ENCODE data around the gene SLC25A29. TPM values are rescaled to one million over a fixed set of nuclear protein-coding genes. Genes with fewer than 3 reads are reported as not detected.
"Not testable (repeated sequence)": the region's sequence is repeated elsewhere in the genome, so short reads cannot be mapped to it uniquely, and the experiment has no call there.

Gene SLC25A29
- total RNA-seq, 2 donors from 2014 or later: 234 to 263 TPM

DNA sequence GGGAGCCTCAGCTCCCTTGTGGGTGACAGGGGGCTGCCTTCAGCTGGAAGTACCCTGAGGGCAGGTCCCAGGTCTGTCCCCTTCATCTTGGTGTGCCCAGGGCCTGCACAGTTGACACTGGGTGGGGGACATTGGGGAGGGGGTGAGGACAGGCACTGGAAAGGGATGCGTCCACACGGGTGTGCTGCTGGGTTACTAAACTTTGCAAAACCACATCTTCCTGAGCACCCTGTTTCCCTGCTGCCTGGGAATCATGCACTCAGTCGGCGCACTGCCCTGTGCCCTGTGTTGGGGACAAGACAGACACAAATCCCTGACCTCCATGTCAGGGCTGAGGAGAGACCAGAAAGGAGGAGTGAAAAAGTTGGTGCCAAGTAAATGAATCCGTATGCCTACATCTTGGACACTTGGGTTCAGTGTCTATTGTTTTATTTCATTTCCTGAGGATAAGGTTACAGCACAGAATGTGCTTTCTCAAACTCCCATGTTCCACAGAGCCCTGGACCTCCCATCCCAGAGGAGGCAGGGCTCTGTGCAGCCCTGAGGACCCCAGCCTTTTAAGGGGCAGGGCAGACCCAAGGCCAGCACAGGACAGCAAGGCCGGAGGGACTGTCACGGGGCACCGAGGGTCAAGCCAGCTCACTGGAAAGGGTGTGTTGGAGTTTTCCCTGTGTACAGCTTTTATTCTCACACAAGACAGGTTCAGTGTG is 2.9 kb upstream of the SLC25A29 start:
- TF ChIP-seq CTCF (conservative IDR thresholded peaks at IDR 0.05): no peak
- no peaks in the 10 kb centered on the region for H3K9me3 ChIP-seq (ENCODE audit: control insufficient read depth, low read length)
- no peak for DNase-seq
- H3K9ac ChIP-seq (ENCODE audit: extremely low read depth, low read length, poor library complexity, severe bottlenecking): no peak overlapping the region
- Mint-ChIP-seq H3K27ac (no peak overlapping the region), H3K9me3 (no peaks in the 10 kb centered on the region), H3K27me3 (ENCODE audit: insufficient read depth) (no peaks in the 10 kb centered on the region), H3K36me3 (ENCODE audit: low read depth) (no peaks in the 10 kb centered on the region), H3K4me3 (no peak overlapping the region), H3K4me1 (peaks cover 37% of the 10 kb centered on the region)
- H3K36me3 ChIP-seq (ENCODE audit: control insufficient read depth, insufficient read depth, low read length): peaks cover 5% of the 10 kb centered on the region
- peaks cover 15% of the 10 kb centered on the region for H3K4me1 ChIP-seq (ENCODE audit: control insufficient read depth, insufficient read depth, low read length)
- no peak overlapping the region for H3K27ac ChIP-seq (ENCODE audit: low read depth, low read length)
- H3K27me3 ChIP-seq (ENCODE audit: control insufficient read depth, insufficient read depth, low read length, poor library complexity, severe bottlenecking): no peaks in the 10 kb centered on the region
- 88% methylated on average over 7 to 8 of the region's 8 CpGs for WGBS, 2 experiments (ENCODE audit: insufficient coverage in 1 of 2, insufficient read length in 1 of 2)
- no peak overlapping the region for H3K4me3 ChIP-seq (ENCODE audit: low read length)

DNA sequence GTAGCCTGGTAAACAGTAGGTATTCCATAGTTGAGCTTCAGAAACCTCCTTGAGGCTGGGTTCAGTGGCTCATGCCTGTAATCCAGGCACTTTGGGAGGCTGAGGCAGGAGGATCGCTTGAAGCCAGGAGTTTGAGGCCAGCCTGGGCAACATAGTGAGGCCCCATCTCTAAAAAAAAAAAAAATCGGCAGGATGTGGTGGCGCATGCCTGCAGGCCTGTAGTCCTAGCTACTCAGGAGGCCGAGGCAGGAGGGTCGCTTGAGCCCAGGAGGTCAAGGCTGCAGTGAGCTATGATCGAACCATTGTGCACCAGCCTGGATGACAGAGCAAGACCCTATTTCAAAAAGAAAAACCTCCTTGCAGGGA is 2.2 kb upstream of the SLC25A29 start:
- Histone ChIP-seq H3K36me3 (ENCODE audit: control insufficient read depth, insufficient read depth, low read length) (peaks cover 13% of the 10 kb centered on the region), H3K4me3 (ENCODE audit: low read length) (peak overlapping the region; percentile 94), H3K4me1 (ENCODE audit: control insufficient read depth, insufficient read depth, low read length) (peaks cover 22% of the 10 kb centered on the region)
- H3K27ac Mint-ChIP-seq; H3K27me3 Mint-ChIP-seq (ENCODE audit: insufficient read depth); H3K9me3 Mint-ChIP-seq; H3K9me3 ChIP-seq (ENCODE audit: control insufficient read depth, low read length); H3K36me3 Mint-ChIP-seq (ENCODE audit: low read depth); H3K4me3 Mint-ChIP-seq; H3K27me3 ChIP-seq (ENCODE audit: control insufficient read depth, insufficient read depth, low read length, poor library complexity, severe bottlenecking); H3K27ac ChIP-seq (ENCODE audit: low read depth, low read length); DNase-seq; H3K9ac ChIP-seq (ENCODE audit: extremely low read depth, low read length, poor library complexity, severe bottlenecking): not testable (repeated sequence)
- WGBS, 2 experiments (ENCODE audit: insufficient coverage in 1 of 2, insufficient read length in 1 of 2): 75 to 90% methylated on average over 5 to 6 of the region's 6 CpGs
- peaks cover 38% of the 10 kb centered on the region for H3K4me1 Mint-ChIP-seq

- H3K4me3 ChIP-seq (ENCODE audit: low read length): peak overlapping the region; percentile 94
- H3K9me3 ChIP-seq (ENCODE audit: control insufficient read depth, low read length): no peaks in the 10 kb centered on the region
- Mint-ChIP-seq H3K36me3 (ENCODE audit: low read depth) (peaks cover 8% of the 10 kb centered on the region), H3K9me3 (no peaks in the 10 kb centered on the region), H3K4me1 (peaks cover 40% of the 10 kb centered on the region), H3K4me3 (peak overlapping the region; percentile 91), H3K27me3 (ENCODE audit: insufficient read depth) (no peaks in the 10 kb centered on the region), H3K27ac (no peak overlapping the region)
- peaks cover 18% of the 10 kb centered on the region for H3K36me3 ChIP-seq (ENCODE audit: control insufficient read depth, insufficient read depth, low read length)
- WGBS, 2 experiments (ENCODE audit: insufficient coverage in 1 of 2, insufficient read length in 1 of 2): 83 to 96% methylated on average over 2 to 5 of the region's 5 CpGs
- no peak for DNase-seq
- H3K27me3 ChIP-seq (ENCODE audit: control insufficient read depth, insufficient read depth, low read length, poor library complexity, severe bottlenecking): no peaks in the 10 kb centered on the region
- H3K4me1 ChIP-seq (ENCODE audit: control insufficient read depth, insufficient read depth, low read length): peaks cover 24% of the 10 kb centered on the region
- peak overlapping the region; percentile 91 for H3K9ac ChIP-seq (ENCODE audit: extremely low read depth, low read length, poor library complexity, severe bottlenecking)
- no peak overlapping the region for H3K27ac ChIP-seq (ENCODE audit: low read depth, low read length)
- TF ChIP-seq CTCF (conservative IDR thresholded peaks at IDR 0.05): no peak
Measured at GRCh38 chr14:100307766-100308426, 1.7 kb upstream of the SLC25A29 start.

Data from endodermal cell (in vitro differentiated cells).